HL-60 (cell line): ENCODE data around the gene PCBD2.

Source experiments
- CTCF ChIP-seq: IDR thresholded peaks from one replicate; pipeline ENCODE4 v1.5.1; 2011; ENCODE audit warnings: low read length, control low read depth, inconsistent platforms; ENCODE audit not compliant: insufficient read depth
- GABPA ChIP-seq: IDR thresholded peaks from 2 replicates; pipeline ENCODE4 v1.6.1; 2012; ENCODE audit warnings: low read depth
- POLR2AphosphoS5 ChIP-seq: IDR thresholded peaks from 2 replicates; pipeline ENCODE4 v1.6.1; 2012; ENCODE audit warnings: low read depth
- TF ChIP-seq, protein P1 (sequence below): IDR thresholded peaks from 2 replicates; pipeline ENCODE4 v1.6.1; 2012; ENCODE audit warnings: low read depth; ENCODE audit not compliant: insufficient replicate concordance

- TF ChIP-seq CTCF: no peak
- TF ChIP-seq, protein P1, sequence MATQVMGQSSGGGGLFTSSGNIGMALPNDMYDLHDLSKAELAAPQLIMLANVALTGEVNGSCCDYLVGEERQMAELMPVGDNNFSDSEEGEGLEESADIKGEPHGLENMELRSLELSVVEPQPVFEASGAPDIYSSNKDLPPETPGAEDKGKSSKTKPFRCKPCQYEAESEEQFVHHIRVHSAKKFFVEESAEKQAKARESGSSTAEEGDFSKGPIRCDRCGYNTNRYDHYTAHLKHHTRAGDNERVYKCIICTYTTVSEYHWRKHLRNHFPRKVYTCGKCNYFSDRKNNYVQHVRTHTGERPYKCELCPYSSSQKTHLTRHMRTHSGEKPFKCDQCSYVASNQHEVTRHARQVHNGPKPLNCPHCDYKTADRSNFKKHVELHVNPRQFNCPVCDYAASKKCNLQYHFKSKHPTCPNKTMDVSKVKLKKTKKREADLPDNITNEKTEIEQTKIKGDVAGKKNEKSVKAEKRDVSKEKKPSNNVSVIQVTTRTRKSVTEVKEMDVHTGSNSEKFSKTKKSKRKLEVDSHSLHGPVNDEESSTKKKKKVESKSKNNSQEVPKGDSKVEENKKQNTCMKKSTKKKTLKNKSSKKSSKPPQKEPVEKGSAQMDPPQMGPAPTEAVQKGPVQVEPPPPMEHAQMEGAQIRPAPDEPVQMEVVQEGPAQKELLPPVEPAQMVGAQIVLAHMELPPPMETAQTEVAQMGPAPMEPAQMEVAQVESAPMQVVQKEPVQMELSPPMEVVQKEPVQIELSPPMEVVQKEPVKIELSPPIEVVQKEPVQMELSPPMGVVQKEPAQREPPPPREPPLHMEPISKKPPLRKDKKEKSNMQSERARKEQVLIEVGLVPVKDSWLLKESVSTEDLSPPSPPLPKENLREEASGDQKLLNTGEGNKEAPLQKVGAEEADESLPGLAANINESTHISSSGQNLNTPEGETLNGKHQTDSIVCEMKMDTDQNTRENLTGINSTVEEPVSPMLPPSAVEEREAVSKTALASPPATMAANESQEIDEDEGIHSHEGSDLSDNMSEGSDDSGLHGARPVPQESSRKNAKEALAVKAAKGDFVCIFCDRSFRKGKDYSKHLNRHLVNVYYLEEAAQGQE: no peak
- TF ChIP-seq GABPA: no peak
- no peak for TF ChIP-seq POLR2AphosphoS5
Observed at GRCh38 chr5:135009736-135010501, 105.0 kb downstream of the PCBD2 start.
